Esophagus squamous epithelium (tissue), 4 donors: ENCODE results near the gene STPG1.

Source experiments
- CTCF ChIP-seq, 6 experiments: fragments of 450-650 bp in 4 of 6; fragments of 200-600 bp in 2 of 6; sonication (generic) in 2 of 6; IDR thresholded peaks; one replicate each; pipeline ENCODE4 v1.5.1; 2016 to 2019; ENCODE audit warnings: antibody characterized with exemption in 6 of 6, mild to moderate bottlenecking in 4 of 6, moderate library complexity in 4 of 6
- POLR2A ChIP-seq, 4 donors: fragments of 450-650 bp; IDR thresholded peaks; one replicate each; pipeline ENCODE4 v1.6.1; 2017; ENCODE audit warnings: antibody characterized with exemption in 4 of 4, mild to moderate bottlenecking in 4 of 4, moderate library complexity in 3 of 4

GRCh38 chr1:24348196-24348595 lies 65.4 kb downstream of the STPG1 start:
- TF ChIP-seq CTCF (IDR thresholded peaks at IDR 0.05) = no peak
- TF ChIP-seq POLR2A (IDR thresholded peaks at IDR 0.05) = no peak
